H1 (cell line): ENCODE results near the gene CCNG2. TPM values are rescaled to one million over a fixed set of nuclear protein-coding genes. Genes with fewer than 3 reads are reported as not detected.
A peak's percentile ranks its signal among the peaks of the same experiment; 100 is the strongest.

Experiments
- ASH2L ChIP-seq: fragments of 200-600, 300-600 bp; sonication (generic); IDR thresholded peaks from one replicate; pipeline ENCODE4 v1.7.1; 2017; ENCODE audit warnings: low read length
- CBX8 ChIP-seq: fragments of 300-800, 300-1000 bp; sonication (generic); IDR thresholded peaks from 2 replicates; pipeline ENCODE4 v1.7.1; 2016; ENCODE audit warnings: low read depth, low read length, borderline replicate concordance
- CTBP2 ChIP-seq: IDR thresholded peaks from 2 replicates; pipeline ENCODE4 v1.7.0; 2011; ENCODE audit warnings: borderline replicate concordance, mild to moderate bottlenecking, moderate library complexity, mixed read lengths, low read length; ENCODE audit not compliant: insufficient read depth, insufficient read length
- FOSL1 ChIP-seq: IDR thresholded peaks from 2 replicates; pipeline ENCODE4 v1.6.1; 2011; ENCODE audit warnings: mild to moderate bottlenecking, low read depth, low read length, moderate library complexity; ENCODE audit not compliant: insufficient read depth
- HDAC2 ChIP-seq, 2 experiments: fragments of 300-600 bp in 1 of 2; sonication (generic) in 1 of 2; IDR thresholded peaks; 2 replicates each; pipeline ENCODE4 v1.6.1; 2011 to 2012; ENCODE audit warnings: low read depth in 2 of 2, low read length in 2 of 2, mild to moderate bottlenecking in 2 of 2, moderate library complexity in 2 of 2, borderline replicate concordance in 1 of 2, inconsistent platforms in 1 of 2
- PHF8 ChIP-seq: fragments of 200-600 bp; sonication (generic); conservative IDR thresholded peaks from 2 replicates; pipeline ENCODE4 v1.7.1; 2012; ENCODE audit warnings: low read depth, mild to moderate bottlenecking, inconsistent platforms, low read length, moderate library complexity
- SAP30 ChIP-seq: fragments of 300-600 bp; sonication (generic); IDR thresholded peaks from 2 replicates; pipeline ENCODE4 v1.7.1; 2012; ENCODE audit warnings: low read length, moderate library complexity, mild to moderate bottlenecking, inconsistent platforms; ENCODE audit not compliant: insufficient read depth, insufficient replicate concordance
- TEAD4 ChIP-seq: IDR thresholded peaks from 2 replicates; pipeline ENCODE4 v1.6.1; 2012; ENCODE audit warnings: low read depth, low read length, inconsistent platforms, mixed read lengths
- polyA plus RNA-seq, 7 experiments: library from polyadenylated mRNA; depleted of rRNA in 3 of 7; stranded (reverse) in 5 of 7; unstranded in 2 of 7; fragments of >200 nt in 5 of 7; fragments of 200-250 nt in 2 of 7; gene quantifications; 1 replicate in 5 of 7; 2 replicates in 1 of 7; 4 replicates in 1 of 7; pipeline versions ENCODE4 v1.2.1 to v1.2.3, GENCODE V29; 2011 to 2013; ENCODE audit warnings: missing spikeins in 2 of 7, mixed read lengths in 2 of 7
- total RNA-seq: library from RNA; stranded (reverse); fragmentation: NEBNext Ultra II Directional; extraction: Animal tissue kit (Norgen Biotek cat#: 25700); gene quantifications from 2 replicates; pipeline ENCODE4 v1.2.1, GENCODE V29; 2021
- TF ChIP-seq, protein P1 (sequence below): fragments of 300-600 bp; sonication (generic); IDR thresholded peaks from 2 replicates; pipeline ENCODE4 v1.7.1; 2012; ENCODE audit warnings: low read length, moderate library complexity, mild to moderate bottlenecking, inconsistent platforms; ENCODE audit not compliant: insufficient replicate concordance
- TF ChIP-seq, protein P2 (sequence below): IDR thresholded peaks from 2 replicates; pipeline ENCODE4 v1.6.1; 2011; ENCODE audit warnings: low read depth, mild to moderate bottlenecking, low read length; ENCODE audit not compliant: insufficient read depth

The CCNG2 gene
- total and polyA plus RNA-seq, 2 of the 8 experiments (the other 6 are each of a cell fraction or from before 2014, with no cell fraction given), result 3.5 to 13.9 TPM

DNA sequence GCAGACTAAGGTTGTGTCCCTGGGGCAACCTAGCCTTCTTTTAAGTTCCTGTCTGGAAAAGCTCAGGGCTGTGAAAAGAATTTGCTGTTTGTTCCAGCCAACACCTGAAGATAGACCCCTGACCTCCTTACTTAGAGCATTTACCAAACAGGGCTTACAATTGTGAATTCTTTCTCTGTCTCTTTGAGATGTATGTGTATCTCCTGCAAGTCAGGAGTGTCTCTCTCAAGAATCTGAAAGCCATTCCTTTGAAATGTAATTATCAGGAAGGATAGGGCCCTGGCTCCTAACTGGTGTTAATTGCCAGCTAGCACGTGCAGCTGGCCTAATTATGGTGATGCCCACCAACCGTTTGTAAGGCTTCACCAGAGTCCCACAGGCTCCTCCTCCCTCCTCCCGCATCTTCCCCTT lies 18.2 kb downstream of the CCNG2 start (continued):
- TF ChIP-seq, protein P1, sequence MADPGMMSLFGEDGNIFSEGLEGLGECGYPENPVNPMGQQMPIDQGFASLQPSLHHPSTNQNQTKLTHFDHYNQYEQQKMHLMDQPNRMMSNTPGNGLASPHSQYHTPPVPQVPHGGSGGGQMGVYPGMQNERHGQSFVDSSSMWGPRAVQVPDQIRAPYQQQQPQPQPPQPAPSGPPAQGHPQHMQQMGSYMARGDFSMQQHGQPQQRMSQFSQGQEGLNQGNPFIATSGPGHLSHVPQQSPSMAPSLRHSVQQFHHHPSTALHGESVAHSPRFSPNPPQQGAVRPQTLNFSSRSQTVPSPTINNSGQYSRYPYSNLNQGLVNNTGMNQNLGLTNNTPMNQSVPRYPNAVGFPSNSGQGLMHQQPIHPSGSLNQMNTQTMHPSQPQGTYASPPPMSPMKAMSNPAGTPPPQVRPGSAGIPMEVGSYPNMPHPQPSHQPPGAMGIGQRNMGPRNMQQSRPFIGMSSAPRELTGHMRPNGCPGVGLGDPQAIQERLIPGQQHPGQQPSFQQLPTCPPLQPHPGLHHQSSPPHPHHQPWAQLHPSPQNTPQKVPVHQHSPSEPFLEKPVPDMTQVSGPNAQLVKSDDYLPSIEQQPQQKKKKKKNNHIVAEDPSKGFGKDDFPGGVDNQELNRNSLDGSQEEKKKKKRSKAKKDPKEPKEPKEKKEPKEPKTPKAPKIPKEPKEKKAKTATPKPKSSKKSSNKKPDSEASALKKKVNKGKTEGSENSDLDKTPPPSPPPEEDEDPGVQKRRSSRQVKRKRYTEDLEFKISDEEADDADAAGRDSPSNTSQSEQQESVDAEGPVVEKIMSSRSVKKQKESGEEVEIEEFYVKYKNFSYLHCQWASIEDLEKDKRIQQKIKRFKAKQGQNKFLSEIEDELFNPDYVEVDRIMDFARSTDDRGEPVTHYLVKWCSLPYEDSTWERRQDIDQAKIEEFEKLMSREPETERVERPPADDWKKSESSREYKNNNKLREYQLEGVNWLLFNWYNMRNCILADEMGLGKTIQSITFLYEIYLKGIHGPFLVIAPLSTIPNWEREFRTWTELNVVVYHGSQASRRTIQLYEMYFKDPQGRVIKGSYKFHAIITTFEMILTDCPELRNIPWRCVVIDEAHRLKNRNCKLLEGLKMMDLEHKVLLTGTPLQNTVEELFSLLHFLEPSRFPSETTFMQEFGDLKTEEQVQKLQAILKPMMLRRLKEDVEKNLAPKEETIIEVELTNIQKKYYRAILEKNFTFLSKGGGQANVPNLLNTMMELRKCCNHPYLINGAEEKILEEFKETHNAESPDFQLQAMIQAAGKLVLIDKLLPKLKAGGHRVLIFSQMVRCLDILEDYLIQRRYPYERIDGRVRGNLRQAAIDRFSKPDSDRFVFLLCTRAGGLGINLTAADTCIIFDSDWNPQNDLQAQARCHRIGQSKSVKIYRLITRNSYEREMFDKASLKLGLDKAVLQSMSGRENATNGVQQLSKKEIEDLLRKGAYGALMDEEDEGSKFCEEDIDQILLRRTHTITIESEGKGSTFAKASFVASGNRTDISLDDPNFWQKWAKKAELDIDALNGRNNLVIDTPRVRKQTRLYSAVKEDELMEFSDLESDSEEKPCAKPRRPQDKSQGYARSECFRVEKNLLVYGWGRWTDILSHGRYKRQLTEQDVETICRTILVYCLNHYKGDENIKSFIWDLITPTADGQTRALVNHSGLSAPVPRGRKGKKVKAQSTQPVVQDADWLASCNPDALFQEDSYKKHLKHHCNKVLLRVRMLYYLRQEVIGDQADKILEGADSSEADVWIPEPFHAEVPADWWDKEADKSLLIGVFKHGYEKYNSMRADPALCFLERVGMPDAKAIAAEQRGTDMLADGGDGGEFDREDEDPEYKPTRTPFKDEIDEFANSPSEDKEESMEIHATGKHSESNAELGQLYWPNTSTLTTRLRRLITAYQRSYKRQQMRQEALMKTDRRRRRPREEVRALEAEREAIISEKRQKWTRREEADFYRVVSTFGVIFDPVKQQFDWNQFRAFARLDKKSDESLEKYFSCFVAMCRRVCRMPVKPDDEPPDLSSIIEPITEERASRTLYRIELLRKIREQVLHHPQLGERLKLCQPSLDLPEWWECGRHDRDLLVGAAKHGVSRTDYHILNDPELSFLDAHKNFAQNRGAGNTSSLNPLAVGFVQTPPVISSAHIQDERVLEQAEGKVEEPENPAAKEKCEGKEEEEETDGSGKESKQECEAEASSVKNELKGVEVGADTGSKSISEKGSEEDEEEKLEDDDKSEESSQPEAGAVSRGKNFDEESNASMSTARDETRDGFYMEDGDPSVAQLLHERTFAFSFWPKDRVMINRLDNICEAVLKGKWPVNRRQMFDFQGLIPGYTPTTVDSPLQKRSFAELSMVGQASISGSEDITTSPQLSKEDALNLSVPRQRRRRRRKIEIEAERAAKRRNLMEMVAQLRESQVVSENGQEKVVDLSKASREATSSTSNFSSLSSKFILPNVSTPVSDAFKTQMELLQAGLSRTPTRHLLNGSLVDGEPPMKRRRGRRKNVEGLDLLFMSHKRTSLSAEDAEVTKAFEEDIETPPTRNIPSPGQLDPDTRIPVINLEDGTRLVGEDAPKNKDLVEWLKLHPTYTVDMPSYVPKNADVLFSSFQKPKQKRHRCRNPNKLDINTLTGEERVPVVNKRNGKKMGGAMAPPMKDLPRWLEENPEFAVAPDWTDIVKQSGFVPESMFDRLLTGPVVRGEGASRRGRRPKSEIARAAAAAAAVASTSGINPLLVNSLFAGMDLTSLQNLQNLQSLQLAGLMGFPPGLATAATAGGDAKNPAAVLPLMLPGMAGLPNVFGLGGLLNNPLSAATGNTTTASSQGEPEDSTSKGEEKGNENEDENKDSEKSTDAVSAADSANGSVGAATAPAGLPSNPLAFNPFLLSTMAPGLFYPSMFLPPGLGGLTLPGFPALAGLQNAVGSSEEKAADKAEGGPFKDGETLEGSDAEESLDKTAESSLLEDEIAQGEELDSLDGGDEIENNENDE, result peak; percentile 72
- TF ChIP-seq PHF8 (no peak), FOSL1 (no peak), CTBP2 (no peak), SAP30 (no peak), TEAD4 (0 out of 2 replicates have a peak, but pooled peaks have one; percentile 48), CBX8 (no peak), HDAC2 (IDR thresholded peaks at IDR 0.05; ENCODE audit: borderline replicate concordance in 1 of 2, low read depth in 2 of 2, low read length in 2 of 2) (no peak), ASH2L (no peak)
- TF ChIP-seq, protein P2, sequence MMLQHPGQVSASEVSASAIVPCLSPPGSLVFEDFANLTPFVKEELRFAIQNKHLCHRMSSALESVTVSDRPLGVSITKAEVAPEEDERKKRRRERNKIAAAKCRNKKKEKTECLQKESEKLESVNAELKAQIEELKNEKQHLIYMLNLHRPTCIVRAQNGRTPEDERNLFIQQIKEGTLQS, result no peak
